ENCODE measurements around the gene UBN2.

Gene UBN2

DNA sequence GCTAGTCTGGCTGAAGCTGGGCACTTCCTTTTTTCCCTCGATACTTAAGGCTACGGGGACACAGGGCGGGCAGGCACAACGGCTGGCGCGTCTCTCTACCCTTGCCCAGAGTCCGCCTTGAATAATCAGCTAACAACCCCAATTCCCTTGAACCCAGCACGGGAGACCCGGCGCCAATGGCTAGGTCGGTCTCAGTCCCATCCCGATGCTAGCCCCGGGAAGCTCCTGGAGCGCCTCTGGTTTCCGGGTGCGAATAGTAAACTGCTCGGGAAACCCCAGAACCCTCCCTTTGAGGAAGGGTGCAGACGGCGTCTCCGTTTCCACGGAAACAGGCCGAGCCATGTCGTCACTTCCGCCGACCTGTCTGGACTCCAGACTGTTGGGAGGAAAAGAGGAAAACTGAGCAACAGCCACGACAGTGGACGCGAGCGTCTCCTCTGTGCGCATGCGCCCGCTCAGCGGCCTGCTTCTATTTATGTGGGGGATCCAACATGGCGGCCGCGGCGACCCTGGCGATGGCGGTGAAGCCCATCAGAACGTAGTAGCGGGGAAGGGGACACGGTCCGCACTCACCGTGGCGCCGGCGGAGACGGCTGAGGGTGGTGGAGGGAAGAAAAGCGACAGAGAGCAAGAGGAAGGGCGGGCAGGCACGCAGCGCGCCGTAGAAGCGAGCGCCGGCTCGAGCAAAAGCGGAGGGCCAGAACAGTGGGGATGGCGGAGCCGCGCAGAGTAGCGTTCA, at the start of gene UBN2:
TSS of gene UBN2 (plus strand) at position 464 of the 739 bp plus-strand sequence. CDS start at position 712, 248 bp downstream.
- TF ChIP-seq, protein P1, sequence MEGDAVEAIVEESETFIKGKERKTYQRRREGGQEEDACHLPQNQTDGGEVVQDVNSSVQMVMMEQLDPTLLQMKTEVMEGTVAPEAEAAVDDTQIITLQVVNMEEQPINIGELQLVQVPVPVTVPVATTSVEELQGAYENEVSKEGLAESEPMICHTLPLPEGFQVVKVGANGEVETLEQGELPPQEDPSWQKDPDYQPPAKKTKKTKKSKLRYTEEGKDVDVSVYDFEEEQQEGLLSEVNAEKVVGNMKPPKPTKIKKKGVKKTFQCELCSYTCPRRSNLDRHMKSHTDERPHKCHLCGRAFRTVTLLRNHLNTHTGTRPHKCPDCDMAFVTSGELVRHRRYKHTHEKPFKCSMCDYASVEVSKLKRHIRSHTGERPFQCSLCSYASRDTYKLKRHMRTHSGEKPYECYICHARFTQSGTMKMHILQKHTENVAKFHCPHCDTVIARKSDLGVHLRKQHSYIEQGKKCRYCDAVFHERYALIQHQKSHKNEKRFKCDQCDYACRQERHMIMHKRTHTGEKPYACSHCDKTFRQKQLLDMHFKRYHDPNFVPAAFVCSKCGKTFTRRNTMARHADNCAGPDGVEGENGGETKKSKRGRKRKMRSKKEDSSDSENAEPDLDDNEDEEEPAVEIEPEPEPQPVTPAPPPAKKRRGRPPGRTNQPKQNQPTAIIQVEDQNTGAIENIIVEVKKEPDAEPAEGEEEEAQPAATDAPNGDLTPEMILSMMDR (IDR thresholded peaks at IDR 0.05; ENCODE audit: insufficient read depth, missing control alignments) = no peak
- DNase-seq (ENCODE audit: insufficient read length, low spot score) (peak; percentile 86), FAIRE-seq (peak; percentile 71)

DNA sequence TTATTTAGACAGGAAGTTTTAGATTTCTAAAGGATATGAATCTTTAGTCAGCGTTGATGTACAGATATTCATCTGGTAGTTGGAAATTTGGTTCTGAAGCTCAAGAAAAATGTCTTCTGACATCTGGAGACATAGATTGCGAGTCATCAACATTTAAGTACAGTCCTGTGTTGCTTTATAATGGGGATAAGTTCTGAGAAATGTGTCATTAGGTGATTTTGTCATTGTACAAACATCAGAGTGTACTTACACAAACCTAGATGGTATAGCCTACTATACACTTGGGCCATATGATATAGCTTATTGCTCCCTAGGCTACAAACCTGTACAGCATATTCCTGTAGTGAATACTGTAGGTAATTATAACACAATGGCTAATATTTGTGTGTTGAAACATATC, 49.6 kb upstream of the UBN2 start:
- no peak for DNase-seq (ENCODE audit: insufficient read length, low spot score)
- no peak for FAIRE-seq
- TF ChIP-seq, protein P1 (IDR thresholded peaks at IDR 0.05; ENCODE audit: insufficient read depth, missing control alignments) = no peak

DNA sequence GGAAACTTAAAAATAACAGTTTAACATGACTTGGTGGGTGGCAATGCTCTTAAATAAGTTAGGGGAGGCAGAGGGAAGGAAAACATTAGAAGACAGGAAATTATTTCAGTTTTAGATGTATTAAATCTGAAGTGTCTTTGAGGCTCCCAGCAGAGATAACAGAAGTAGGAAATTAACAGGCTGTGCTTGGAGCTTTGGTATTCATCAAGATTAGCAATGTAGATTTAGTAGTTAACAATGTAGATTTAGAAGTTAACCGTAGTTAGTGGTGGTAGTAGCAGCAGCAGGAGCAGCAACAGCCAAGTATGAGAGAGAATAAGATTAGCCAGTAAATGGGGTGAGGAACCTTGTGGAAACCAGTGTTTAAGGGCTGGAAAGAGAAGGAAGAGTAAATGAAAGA, 48.7 kb upstream of the UBN2 start:
- DNase-seq (ENCODE audit: insufficient read length, low spot score) (no peak), FAIRE-seq (no peak)
- TF ChIP-seq, protein P1 (IDR thresholded peaks at IDR 0.05; ENCODE audit: insufficient read depth, missing control alignments) = no peak

DNA sequence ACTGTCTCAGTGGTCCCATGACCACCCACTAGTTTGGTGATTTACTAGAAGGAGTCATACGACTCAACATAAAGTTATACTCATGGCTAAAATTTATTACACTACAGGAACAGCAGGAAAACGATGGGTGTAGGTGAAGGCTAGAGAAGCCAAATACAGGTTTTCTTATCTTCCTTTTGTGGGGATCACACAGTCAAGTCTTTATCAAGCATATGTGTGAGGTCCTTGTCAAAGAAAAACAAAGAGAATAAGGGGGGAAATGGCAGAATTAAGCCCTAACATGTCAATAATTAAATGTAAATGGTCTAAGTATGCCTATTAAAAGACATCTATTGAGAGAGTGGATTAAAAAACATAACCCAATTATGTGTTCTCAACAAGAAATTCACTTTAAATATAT, 47.8 kb upstream of the UBN2 start:
- FAIRE-seq (no peak), DNase-seq (ENCODE audit: insufficient read length, low spot score) (no peak)
- TF ChIP-seq, protein P1 (IDR thresholded peaks at IDR 0.05; ENCODE audit: insufficient read depth, missing control alignments) = no peak

DNA sequence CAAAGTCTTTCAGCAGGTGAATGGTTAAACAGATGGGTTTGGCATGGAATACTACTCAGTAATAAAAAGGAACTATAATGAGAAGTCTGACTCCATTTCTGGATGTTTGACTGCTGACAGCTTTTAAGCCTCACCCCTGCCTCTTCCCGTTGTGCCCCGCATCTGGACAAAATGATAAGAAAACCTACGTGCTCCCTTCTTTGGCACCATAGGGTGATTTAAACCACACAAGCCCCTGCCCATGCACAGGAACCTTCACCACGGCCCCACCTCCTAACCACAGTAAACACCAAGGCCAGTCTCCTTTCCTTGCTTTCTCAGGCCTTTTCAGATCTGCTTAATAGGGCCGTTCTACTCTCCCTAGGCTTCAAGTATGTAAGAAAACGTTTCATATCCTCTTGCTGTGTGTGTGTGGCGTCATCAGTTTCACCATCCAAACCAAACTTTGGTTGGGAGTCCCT, 47.1 kb upstream of the UBN2 start:
- DNase-seq (ENCODE audit: insufficient read length, low spot score) = no peak
- TF ChIP-seq, protein P1 (IDR thresholded peaks at IDR 0.05; ENCODE audit: insufficient read depth, missing control alignments) = no peak
- no peak for FAIRE-seq

DNA sequence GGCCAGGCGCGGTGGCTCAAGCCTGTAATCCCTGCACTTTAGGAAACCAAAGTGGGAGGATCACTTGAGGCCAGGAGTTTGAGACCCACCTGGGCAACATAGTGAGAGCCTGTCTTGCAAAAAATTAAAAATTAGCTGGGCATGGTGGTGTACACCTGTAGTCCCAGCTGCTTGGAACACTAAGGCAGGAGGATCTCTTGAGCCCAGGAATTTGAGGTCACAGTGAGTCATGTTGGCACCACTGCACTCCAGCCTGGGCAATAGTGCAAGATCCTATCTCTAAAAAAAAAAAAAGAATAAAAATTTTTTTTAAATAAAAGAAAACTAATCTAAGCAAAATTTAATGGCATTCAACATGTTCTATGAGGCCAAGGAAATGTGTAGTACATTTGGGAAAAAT, 44.9 kb upstream of the UBN2 start:
- TF ChIP-seq, protein P1 (IDR thresholded peaks at IDR 0.05; ENCODE audit: insufficient read depth, missing control alignments) = no peak
- FAIRE-seq (no peak), DNase-seq (ENCODE audit: insufficient read length, low spot score) (no peak)

DNA sequence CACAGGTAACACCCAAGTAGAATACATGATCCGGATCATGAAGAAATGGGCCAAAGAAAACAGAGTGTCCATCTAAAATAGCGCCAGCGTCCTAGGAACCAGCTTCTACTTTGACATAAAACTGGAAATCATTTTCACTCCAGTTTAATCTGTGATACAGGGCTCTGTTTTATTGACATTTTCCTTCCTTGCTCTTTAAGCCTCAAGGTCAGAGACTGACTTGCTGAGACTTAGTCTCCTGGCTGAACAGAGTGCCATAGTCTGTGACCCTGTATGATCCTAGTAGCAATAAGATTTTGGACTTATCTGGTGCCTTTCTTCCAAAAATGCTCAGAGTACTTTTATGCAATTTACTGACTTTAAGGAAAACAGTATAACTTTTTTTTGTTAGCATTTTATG, 41.7 kb upstream of the UBN2 start:
- no peak for FAIRE-seq

More for the DNA sequence above, 41.7 kb upstream of the UBN2 start:
- TF ChIP-seq, protein P1 (IDR thresholded peaks at IDR 0.05; ENCODE audit: insufficient read depth, missing control alignments) = no peak
- DNase-seq (ENCODE audit: insufficient read length, low spot score) = no peak

Measured in D721Med (cell line).